HAP-1 (cell line): ENCODE data around the gene SENP7.
"Not testable (repeated sequence)": the region's sequence is repeated elsewhere in the genome, so short reads cannot be mapped to it uniquely, and the experiment has no call there.

Source experiments
- DNase-seq, 2 experiments: peaks; one replicate each; pipeline ENCODE4 v3.0.0-alpha.2; 2016 to 2020; ENCODE audit warnings: low spot score in 2 of 2
- H3K27me3 ChIP-seq: fragments of 250-450 bp; sonication (Bioruptor Pico); 2 replicates; pipeline ENCODE4 v1.5.1; 2020; ENCODE audit warnings: low read depth, mild to moderate bottlenecking, moderate library complexity
- H3K36me3 ChIP-seq: fragments of 250-450 bp; sonication (Bioruptor Pico); replicated peaks from 2 replicates; pipeline ENCODE4 v1.5.1; 2020; ENCODE audit warnings: mild to moderate bottlenecking
- H3K4me1 ChIP-seq: fragments of 250-450 bp; sonication (Bioruptor Pico); 2 replicates; pipeline ENCODE4 v1.5.1; 2020; ENCODE audit warnings: mild to moderate bottlenecking
- H3K4me3 ChIP-seq: fragments of 250-450 bp; sonication (Bioruptor Pico); 2 replicates; pipeline ENCODE4 v1.5.1; 2020; ENCODE audit warnings: mild to moderate bottlenecking, moderate library complexity
- H3K9me3 ChIP-seq: fragments of 250-450 bp; sonication (Bioruptor Pico); 2 replicates; pipeline ENCODE4 v1.5.1; 2020; ENCODE audit warnings: mild to moderate bottlenecking, moderate library complexity
- in situ Hi-C: fragments of 300-500 bp; cut with MboI; formaldehyde crosslinking; loops from 3 replicates; pipeline ENCODE4 v1.14.3; 2020; ENCODE audit warnings: low sequenced_read_pairs, inconsistent platforms, mixed read lengths

SENP7 gene

DNA sequence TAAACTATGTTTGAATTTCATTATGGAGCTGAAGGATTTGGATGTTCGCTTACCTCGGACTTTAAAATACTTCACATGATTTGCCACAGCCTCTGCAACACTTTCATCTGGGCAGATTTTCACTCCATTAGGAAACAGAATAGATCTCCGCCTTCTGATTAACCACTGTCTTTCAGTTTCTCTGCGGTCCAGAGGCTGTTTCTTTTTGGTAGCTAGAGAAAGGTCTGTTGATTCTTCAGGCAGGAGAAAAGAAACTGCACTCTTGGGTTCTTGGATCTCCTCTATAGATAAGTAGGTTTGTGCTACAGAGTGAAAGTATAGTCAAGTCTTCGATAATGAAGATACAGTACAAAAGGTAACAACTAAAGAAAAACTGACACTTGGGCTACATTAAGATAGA is 193.5 kb downstream of the SENP7 start:
- Histone ChIP-seq H3K9me3 (no peaks in the 10 kb centered on the region), H3K36me3 (no peaks in the 10 kb centered on the region), H3K4me3 (no peak overlapping the region), H3K27me3 (no peaks in the 10 kb centered on the region), H3K4me1 (no peaks in the 10 kb centered on the region)
- no peak for DNase-seq
- in situ Hi-C loops = no loop called here

DNA sequence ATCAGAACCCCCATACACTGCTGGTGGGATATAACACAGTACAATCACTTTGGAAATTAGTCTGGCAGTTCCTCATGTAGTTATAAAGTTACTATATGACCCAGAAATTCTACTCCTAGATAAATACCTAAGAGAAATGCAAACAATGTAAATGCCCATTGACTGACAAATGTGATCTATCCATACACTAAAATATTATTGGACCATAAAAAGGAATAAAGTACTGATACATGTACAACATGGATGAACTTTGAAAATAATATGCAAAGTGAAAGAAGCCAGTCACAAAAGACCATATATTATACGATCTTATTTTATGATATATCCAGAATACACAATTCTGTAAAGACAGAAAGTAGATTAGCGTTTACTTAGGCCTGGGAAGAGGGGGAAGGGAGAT is 200.5 kb downstream of the SENP7 start:
- DNase-seq = no peak
- H3K9me3 ChIP-seq = no peaks in the 10 kb centered on the region
- in situ Hi-C loops = no loop called here
- no peaks in the 10 kb centered on the region for H3K27me3 ChIP-seq
- no peak overlapping the region for H3K4me3 ChIP-seq
- H3K4me1 ChIP-seq = peaks cover 7% of the 10 kb centered on the region
- H3K36me3 ChIP-seq = no peaks in the 10 kb centered on the region

DNA sequence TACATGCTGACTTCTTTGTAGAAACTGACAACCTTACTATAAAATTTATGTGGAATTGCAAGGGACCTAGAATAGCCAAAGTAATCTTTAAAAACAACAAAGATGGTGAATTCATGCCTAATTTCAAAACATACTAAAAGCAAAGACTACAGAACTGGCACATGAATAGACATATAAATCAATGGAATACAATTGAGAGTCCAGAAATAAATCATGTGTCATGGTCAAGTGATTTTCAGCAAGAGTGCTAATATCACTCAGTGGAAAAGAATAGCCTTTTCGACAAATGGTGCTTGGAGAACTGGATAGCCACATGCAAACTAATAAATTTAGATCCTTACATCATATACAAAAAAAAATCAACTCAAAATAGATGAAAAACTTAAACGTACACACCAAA is 201.3 kb downstream of the SENP7 start:
- no peaks in the 10 kb centered on the region for H3K27me3 ChIP-seq
- in situ Hi-C loops = no loop called here
- peak in 1 of 2 experiments; percentile 9 for DNase-seq

DNA sequence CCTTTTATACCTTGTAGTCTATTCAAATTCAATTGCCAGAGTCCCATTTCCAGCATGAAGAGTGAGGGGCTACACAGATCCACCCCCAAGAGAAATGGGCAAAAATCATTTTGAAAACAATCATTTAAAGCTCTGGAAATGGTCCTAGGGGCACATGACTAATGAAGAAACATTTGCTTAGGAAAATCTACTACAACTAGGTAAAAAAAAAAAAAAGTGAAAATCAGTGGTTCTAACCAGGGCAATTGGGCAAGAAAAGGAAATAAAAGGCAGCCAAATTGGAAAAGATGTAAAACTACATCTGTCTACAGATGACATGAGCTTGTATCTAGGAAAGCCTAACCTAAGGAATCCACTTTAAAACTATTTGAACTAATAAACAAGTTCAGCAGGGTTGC is 202.0 kb downstream of the SENP7 start:
- Histone ChIP-seq H3K4me3 (no peak overlapping the region), H3K27me3 (no peaks in the 10 kb centered on the region), H3K36me3 (no peaks in the 10 kb centered on the region), H3K9me3 (no peaks in the 10 kb centered on the region), H3K4me1 (peaks cover 7% of the 10 kb centered on the region)
- no peak for DNase-seq
- in situ Hi-C loops = no loop called here

More for the DNA sequence above, 201.3 kb downstream of the SENP7 start:
- no peaks in the 10 kb centered on the region for H3K9me3 ChIP-seq
- H3K4me1 ChIP-seq = peaks cover 7% of the 10 kb centered on the region
- no peaks in the 10 kb centered on the region for H3K36me3 ChIP-seq
- no peak overlapping the region for H3K4me3 ChIP-seq

DNA sequence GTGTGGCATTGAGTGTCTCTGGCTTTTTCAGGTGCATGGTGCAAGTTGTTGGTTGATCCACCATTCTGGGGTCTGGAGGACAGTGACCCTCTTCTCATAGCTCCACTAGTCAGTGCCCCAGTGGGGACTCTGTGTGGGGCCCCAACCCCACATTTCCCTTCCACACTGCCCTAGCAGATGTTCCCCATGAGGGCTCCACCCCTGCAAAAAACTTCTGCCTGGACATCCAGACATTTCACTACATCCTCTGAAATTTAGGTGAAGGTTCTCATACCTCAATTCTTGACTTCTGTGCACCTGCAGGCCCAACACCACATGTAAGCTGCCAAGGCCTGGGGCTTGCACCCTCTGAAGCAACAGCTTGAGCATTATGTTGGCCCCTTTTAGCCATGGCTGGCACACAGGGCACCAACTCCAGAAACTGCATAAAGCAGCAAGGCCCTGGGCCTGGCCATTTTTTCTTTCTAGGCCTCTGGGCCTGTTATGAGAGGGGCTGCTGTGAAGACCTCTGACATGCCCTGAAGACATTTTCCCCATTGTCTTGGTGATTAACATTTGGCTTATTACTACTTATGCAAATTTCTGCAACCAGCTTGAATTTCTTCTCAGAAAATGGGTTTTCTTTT is 204.8 kb downstream of the SENP7 start:
- H3K4me3 ChIP-seq, H3K36me3 ChIP-seq, H3K27me3 ChIP-seq, in situ Hi-C loops, H3K4me1 ChIP-seq, DNase-seq, H3K9me3 ChIP-seq: not testable (repeated sequence)

DNA sequence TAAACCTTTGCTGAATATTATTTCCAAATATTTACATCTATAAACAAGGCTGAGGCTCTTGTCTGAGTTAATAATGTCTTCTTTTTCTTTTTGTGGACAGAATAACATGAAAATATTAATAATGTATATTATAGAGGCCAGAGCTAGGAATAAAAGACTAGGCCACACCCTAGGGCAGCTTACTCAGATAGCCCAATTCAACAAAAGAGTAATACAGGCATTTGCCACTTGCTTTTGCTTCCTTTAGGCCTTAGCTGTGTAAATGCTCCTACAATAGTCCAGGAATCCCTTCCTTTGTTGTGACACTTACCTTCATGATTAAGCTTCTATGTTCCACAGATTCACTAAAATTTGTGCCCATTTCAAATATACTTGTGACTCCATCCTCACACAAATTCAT is 209.2 kb downstream of the SENP7 start:
- no peak for DNase-seq
- Histone ChIP-seq H3K4me3 (no peak overlapping the region), H3K4me1 (no peaks in the 10 kb centered on the region), H3K27me3 (no peaks in the 10 kb centered on the region), H3K36me3 (no peaks in the 10 kb centered on the region), H3K9me3 (no peaks in the 10 kb centered on the region)
- in situ Hi-C loops = no loop called here

DNA sequence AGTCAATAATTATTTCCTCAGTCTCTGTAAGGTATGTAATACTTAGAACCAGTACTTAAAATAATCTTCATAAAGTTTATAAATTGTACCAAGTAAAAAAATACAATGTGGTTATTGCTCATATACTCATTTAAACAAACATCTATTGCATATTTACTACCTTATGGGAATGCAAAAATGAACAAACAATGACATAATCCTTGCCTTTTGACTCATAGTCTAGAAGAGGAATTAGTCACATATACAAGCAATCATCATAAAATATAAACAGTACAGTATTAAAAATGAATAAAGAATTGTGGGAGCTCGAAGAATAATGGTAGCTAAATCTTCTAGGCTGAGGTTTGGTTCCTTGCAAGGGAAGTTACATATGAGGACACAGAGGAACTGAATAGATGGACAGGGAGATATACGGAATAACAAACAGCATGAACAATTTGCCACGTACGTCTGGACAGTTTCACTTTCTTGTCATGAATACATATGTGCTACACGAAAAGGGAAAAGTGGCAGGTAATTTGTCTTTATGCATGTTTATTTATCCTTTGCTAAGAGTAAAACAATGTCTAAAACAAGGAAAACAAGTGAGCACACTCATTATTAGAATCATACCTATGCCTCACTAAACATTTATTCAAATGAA is 209.8 kb downstream of the SENP7 start:
- Histone ChIP-seq H3K4me3 (no peak overlapping the region), H3K36me3 (no peaks in the 10 kb centered on the region), H3K9me3 (no peaks in the 10 kb centered on the region), H3K4me1 (no peaks in the 10 kb centered on the region), H3K27me3 (no peaks in the 10 kb centered on the region)
- in situ Hi-C loops = no loop called here
- no peak for DNase-seq

DNA sequence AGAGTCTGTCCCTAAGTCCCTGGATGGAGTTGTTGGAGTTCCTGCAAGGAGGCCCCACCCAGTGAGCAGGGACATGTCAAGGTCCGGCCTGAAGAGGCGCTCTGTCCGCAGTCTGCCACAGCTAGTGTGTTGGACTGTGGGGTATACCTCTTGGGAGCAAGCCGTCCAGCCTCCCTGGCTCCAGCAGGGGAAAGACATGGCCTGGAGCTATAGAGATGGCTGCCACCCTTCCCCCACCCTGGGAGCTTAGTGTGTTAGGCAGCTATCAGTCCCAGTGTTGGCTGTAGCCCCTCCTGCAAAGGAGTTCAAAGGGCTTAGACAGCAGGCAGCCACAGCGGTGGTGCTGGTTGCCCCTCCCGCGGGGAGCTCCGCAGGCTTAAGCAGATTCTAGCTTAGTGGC is 212.9 kb downstream of the SENP7 start:
- no peaks in the 10 kb centered on the region for H3K9me3 ChIP-seq
- H3K36me3 ChIP-seq = no peaks in the 10 kb centered on the region
- in situ Hi-C loops = no loop called here
- DNase-seq = no peak
- H3K4me3 ChIP-seq = no peak overlapping the region
- no peaks in the 10 kb centered on the region for H3K27me3 ChIP-seq
- H3K4me1 ChIP-seq = no peaks in the 10 kb centered on the region

DNA sequence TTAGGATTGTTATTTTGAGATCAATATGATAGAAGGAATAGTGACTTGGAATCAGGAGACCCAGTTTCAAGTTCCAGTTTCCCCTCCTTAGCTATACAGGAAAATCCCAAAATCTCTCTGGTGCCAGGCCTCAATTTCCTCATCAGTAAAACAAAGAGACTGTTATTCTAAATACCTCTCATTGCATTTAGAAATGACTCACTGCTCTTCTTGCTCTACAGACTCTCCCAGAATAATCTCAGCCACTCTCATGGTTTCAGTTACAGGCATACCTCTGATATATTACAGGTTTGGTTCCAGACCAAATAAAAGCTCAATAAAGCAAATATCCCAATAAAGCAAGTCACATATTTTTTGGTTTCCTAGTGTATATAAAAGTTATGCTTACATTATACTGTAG is 221.0 kb downstream of the SENP7 start:
- no peaks in the 10 kb centered on the region for H3K9me3 ChIP-seq
- no peak overlapping the region for H3K4me3 ChIP-seq
- no peak for DNase-seq
- no peaks in the 10 kb centered on the region for H3K36me3 ChIP-seq
- in situ Hi-C loops = no loop called here
- no peaks in the 10 kb centered on the region for H3K27me3 ChIP-seq
- no peaks in the 10 kb centered on the region for H3K4me1 ChIP-seq

DNA sequence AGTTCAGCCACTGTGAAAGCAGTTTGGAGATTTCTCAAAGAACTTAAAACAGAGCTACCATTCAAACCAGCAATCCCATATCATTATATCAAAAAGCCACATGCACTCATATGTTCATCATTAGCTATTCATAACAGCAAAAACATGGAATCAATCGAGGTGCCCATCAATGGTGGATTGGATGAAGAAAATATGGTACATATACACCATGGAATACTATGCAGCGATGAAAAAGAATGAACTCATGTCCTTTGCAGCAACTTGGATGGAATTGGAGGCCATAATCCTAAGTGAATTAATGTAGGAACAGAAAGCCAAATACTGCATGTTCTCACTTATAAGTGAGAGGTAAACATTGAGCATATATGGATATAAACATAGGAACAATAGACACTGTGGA is 224.7 kb downstream of the SENP7 start:
- no peaks in the 10 kb centered on the region for H3K36me3 ChIP-seq
- DNase-seq = no peak
- H3K9me3 ChIP-seq = no peaks in the 10 kb centered on the region
- H3K27me3 ChIP-seq = no peaks in the 10 kb centered on the region
- no peak overlapping the region for H3K4me3 ChIP-seq
- H3K4me1 ChIP-seq = no peaks in the 10 kb centered on the region
- in situ Hi-C loops = no loop called here

DNA sequence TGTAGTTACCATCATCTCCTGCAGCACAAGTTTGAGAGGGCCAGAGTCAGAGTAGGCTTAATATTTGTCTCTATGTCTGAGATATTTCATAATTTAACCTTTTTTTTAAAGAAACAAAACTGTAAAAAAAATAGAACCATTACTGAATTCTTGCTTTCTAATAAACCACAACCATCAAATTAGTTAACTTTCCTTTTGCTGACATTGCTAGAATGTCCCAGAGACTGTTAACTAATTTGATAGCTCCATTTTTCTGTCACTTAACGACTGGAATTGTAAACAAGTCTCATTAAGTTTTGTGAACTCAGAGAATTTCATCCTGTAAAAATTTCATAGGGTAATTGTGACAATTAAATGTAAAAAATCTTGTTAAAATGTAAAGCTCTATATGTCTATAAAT is 228.3 kb downstream of the SENP7 start:
- H3K9me3 ChIP-seq = no peaks in the 10 kb centered on the region
- H3K4me3 ChIP-seq = no peak overlapping the region
- no peaks in the 10 kb centered on the region for H3K36me3 ChIP-seq
- in situ Hi-C loops = no loop called here
- no peak for DNase-seq
- H3K4me1 ChIP-seq = no peaks in the 10 kb centered on the region
- H3K27me3 ChIP-seq = no peaks in the 10 kb centered on the region

DNA sequence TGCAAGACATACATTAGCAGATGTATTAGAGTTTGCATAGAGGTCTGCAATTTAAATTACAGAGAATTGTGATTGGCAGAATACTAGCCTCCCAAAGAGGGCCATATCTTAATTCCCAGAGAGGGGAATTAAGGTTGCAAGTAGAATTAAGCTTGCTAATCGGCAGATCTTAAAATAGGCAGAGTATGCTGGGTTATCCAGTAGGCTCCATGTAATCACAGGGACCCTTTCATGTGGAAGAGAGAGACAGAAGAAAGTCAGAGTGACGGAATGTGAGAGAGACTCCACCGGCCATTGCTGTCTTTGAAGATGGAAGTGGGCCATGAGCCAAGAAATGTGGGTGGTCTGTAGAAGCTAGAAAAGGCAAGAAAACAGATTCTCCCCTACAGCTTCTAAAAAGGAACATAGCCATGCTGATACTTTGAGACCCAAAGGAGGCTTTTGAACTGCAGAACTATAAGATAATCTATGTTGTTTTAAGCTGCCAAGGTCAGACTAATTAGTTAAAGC is 231.4 kb downstream of the SENP7 start:
- Histone ChIP-seq H3K9me3 (no peaks in the 10 kb centered on the region), H3K4me1 (no peaks in the 10 kb centered on the region), H3K27me3 (no peaks in the 10 kb centered on the region), H3K4me3 (no peak overlapping the region), H3K36me3 (no peaks in the 10 kb centered on the region)
- in situ Hi-C loops = no loop called here
- DNase-seq = no peak

DNA sequence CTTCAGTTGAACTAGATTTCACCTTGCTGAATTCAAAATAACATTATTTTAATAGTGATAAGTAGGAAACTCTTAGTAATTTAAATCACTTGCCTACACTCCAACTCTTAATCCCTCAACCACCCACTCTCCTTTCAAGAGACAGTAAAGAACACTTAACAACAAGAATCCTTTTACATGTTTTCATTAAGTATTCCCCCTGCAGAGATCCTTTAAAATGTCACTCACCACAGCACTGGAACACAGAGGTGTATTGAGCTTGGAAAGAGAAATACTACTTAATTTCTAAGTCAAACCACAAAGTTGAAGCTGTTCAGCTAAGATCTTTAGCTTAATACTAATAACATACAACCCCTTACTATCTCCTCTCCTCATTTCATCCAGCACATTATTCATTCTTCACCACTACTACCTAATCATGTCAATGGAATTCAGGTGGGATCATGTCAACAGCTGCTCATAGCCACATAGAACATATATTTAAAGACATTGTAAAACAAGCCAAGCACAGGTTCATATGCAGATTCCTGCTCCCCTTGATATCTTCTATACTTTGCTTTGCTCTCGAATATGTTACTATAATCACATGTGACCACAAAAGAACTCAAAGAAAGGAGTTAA is 233.1 kb downstream of the SENP7 start:
- H3K27me3 ChIP-seq = no peaks in the 10 kb centered on the region
- no peaks in the 10 kb centered on the region for H3K36me3 ChIP-seq
- in situ Hi-C loops = no loop called here
- no peak for DNase-seq
- no peak overlapping the region for H3K4me3 ChIP-seq
- H3K9me3 ChIP-seq = no peaks in the 10 kb centered on the region
- no peaks in the 10 kb centered on the region for H3K4me1 ChIP-seq

DNA sequence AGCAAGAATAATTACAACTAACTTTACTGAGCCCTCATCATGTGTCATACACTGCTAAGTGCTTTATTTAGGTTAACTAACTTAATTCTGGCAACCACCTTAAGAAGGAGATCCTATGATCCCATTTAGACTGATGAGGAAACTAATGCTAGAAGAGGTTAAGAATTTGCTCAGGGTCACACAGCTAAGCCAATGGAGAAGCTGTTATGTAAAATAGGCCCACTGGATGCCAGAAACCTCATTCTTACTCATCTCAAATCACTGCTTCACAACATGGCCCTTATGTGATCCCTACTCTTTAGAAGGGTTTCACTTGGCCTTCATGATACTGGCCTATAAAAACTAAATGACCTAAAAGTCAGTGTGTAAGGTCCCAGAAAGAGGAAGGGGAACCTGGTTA is 233.8 kb downstream of the SENP7 start:
- Histone ChIP-seq H3K4me3 (no peak overlapping the region), H3K27me3 (no peaks in the 10 kb centered on the region; the same call in 1 of the 2 replicates), H3K36me3 (no peaks in the 10 kb centered on the region), H3K9me3 (no peaks in the 10 kb centered on the region), H3K4me1 (no peaks in the 10 kb centered on the region)
- no peak for DNase-seq
- in situ Hi-C loops = no loop called here
